Activated T-cell treated with anti-CD3 and anti-CD28 coated beads, Interleukin-2, amount 50 U/mL, for 72 hours (primary cell): ENCODE data around the gene ETV1. TPM values are rescaled to one million over a fixed set of nuclear protein-coding genes. Genes with fewer than 3 reads are reported as not detected.

Experiments
- ATAC-seq, 2 donors: fragments of 150-1000 bp; cut with Tn5 transposase; replicated peaks in 1 of 2; 2 replicates each; pipeline ENCODE4 v1.10.0; 2021; ENCODE audit warnings: moderate library complexity in 2 of 2, mild to moderate bottlenecking in 1 of 2
- DNase-seq, 2 donors: peaks; one replicate each; pipeline ENCODE4 v3.0.0; 2021 to 2022; ENCODE audit warnings: mixed read lengths in 1 of 2
- H3K27ac Mint-ChIP-seq: one replicate; pipeline ENCODE4 v1.8.0; 2022; ENCODE audit warnings: mild to moderate bottlenecking, moderate library complexity, mixed read lengths
- H3K27me3 Mint-ChIP-seq: one replicate; pipeline ENCODE4 v1.8.0; 2022; ENCODE audit warnings: low read depth, mixed read lengths
- H3K36me3 Mint-ChIP-seq, 2 donors: one replicate each; pipeline ENCODE4 v1.8.0; 2022; ENCODE audit warnings: mixed read lengths in 2 of 2, mild to moderate bottlenecking in 1 of 2; ENCODE audit not compliant: insufficient read depth in 2 of 2
- H3K4me1 Mint-ChIP-seq: one replicate; pipeline ENCODE4 v1.8.0; 2022; ENCODE audit warnings: low read depth, mixed read lengths
- H3K4me3 Mint-ChIP-seq, 2 donors: one replicate each; pipeline ENCODE4 v1.8.0; 2022; ENCODE audit warnings: mild to moderate bottlenecking in 2 of 2, mixed read lengths in 2 of 2, moderate library complexity in 2 of 2
- H3K9me3 Mint-ChIP-seq, 2 donors: one replicate each; pipeline ENCODE4 v1.8.0; 2022; ENCODE audit warnings: mixed read lengths in 2 of 2
- total RNA-seq, 2 donors: library from RNA; stranded (reverse); gene quantifications; one replicate each; pipeline ENCODE4 v1.2.3, GENCODE V29; 2022

The ETV1 gene
- total RNA-seq, 2 donors from 2014 or later: 1.1 TPM; not detected in 1

GRCh38 chr7:13879994-13880686 lies 109.3 kb downstream of the ETV1 start:
- Mint-ChIP-seq H3K4me1 (no peaks in the 10 kb centered on the region), H3K9me3 (peaks cover 7 to 10% of the 10 kb centered on the region in 2 donors), H3K4me3 (no peak overlapping the region), H3K27ac (no peak overlapping the region), H3K36me3 (peaks cover 0 to 2% of the 10 kb centered on the region in 2 donors), H3K27me3 (no peaks in the 10 kb centered on the region)
- DNase-seq (no peak), ATAC-seq (no peak)

GRCh38 chr7:13879143-13879542 lies 110.3 kb downstream of the ETV1 start:
- no peak overlapping the region for H3K4me3 Mint-ChIP-seq
- H3K27me3 Mint-ChIP-seq: no peaks in the 10 kb centered on the region
- ATAC-seq (no peak), DNase-seq (no peak)
- peaks cover 7 to 13% of the 10 kb centered on the region in 2 donors for H3K9me3 Mint-ChIP-seq
- peaks cover 0 to 2% of the 10 kb centered on the region in 2 donors for H3K36me3 Mint-ChIP-seq
- H3K27ac Mint-ChIP-seq: no peak overlapping the region
- no peaks in the 10 kb centered on the region for H3K4me1 Mint-ChIP-seq

GRCh38 chr7:13878154-13878553 lies 111.3 kb downstream of the ETV1 start:
- H3K27me3 Mint-ChIP-seq: no peaks in the 10 kb centered on the region
- ATAC-seq (no peak), DNase-seq (no peak)
- H3K4me3 Mint-ChIP-seq: no peak overlapping the region
- no peaks in the 10 kb centered on the region for H3K4me1 Mint-ChIP-seq
- peaks cover 7 to 13% of the 10 kb centered on the region in 2 donors for H3K9me3 Mint-ChIP-seq
- H3K36me3 Mint-ChIP-seq: peaks cover 0 to 2% of the 10 kb centered on the region in 2 donors
- H3K27ac Mint-ChIP-seq: peak overlapping the region; percentile 20

GRCh38 chr7:13875496-13876074 lies 113.9 kb downstream of the ETV1 start:
- peaks cover 0 to 2% of the 10 kb centered on the region in 2 donors for H3K36me3 Mint-ChIP-seq
- DNase-seq (no peak), ATAC-seq (no peak)
- no peaks in the 10 kb centered on the region for H3K4me1 Mint-ChIP-seq
- H3K9me3 Mint-ChIP-seq: peaks cover 7 to 16% of the 10 kb centered on the region in 2 donors
- H3K27ac Mint-ChIP-seq: no peak overlapping the region
- no peak overlapping the region for H3K4me3 Mint-ChIP-seq
- H3K27me3 Mint-ChIP-seq: no peaks in the 10 kb centered on the region

GRCh38 chr7:13874783-13875182 lies 114.7 kb downstream of the ETV1 start:
- H3K9me3 Mint-ChIP-seq: peaks cover 7 to 15% of the 10 kb centered on the region in 2 donors
- H3K27me3 Mint-ChIP-seq: no peaks in the 10 kb centered on the region
- no peak overlapping the region for H3K27ac Mint-ChIP-seq
- DNase-seq (no peak), ATAC-seq (no peak)
- H3K4me1 Mint-ChIP-seq: no peaks in the 10 kb centered on the region
- peak overlapping the region in 1 of 2 donors; percentile 36 for H3K4me3 Mint-ChIP-seq
- peaks cover 0 to 2% of the 10 kb centered on the region in 2 donors for H3K36me3 Mint-ChIP-seq

GRCh38 chr7:13872709-13873108 lies 116.8 kb downstream of the ETV1 start:
- ATAC-seq (no peak), DNase-seq (no peak)
- no peak overlapping the region for H3K27ac Mint-ChIP-seq
- H3K4me3 Mint-ChIP-seq: no peak overlapping the region
- H3K36me3 Mint-ChIP-seq: no peaks in the 10 kb centered on the region
- H3K27me3 Mint-ChIP-seq: no peaks in the 10 kb centered on the region
- no peaks in the 10 kb centered on the region for H3K4me1 Mint-ChIP-seq
- H3K9me3 Mint-ChIP-seq: peaks cover 5 to 12% of the 10 kb centered on the region in 2 donors

- Mint-ChIP-seq H3K4me3 (no peak overlapping the region), H3K27ac (no peak overlapping the region), H3K36me3 (no peaks in the 10 kb centered on the region), H3K4me1 (no peaks in the 10 kb centered on the region), H3K9me3 (peaks cover 3 to 12% of the 10 kb centered on the region in 2 donors), H3K27me3 (no peaks in the 10 kb centered on the region)
- DNase-seq (no peak), ATAC-seq (no peak)
These were observed 118.5 kb downstream of the ETV1 start for GRCh38 chr7:13871008-13871407.

- Mint-ChIP-seq H3K27ac (no peak overlapping the region), H3K4me1 (no peaks in the 10 kb centered on the region), H3K4me3 (no peak overlapping the region), H3K36me3 (peaks cover 0 to 2% of the 10 kb centered on the region in 2 donors), H3K27me3 (no peaks in the 10 kb centered on the region), H3K9me3 (peaks cover 0 to 1% of the 10 kb centered on the region in 2 donors)
- DNase-seq (no peak), ATAC-seq (no peak)
These were observed 128.7 kb downstream of the ETV1 start for GRCh38 chr7:13860734-13861133.

GRCh38 chr7:13856012-13856411 lies 133.5 kb downstream of the ETV1 start:
- ATAC-seq (no peak), DNase-seq (no peak)
- Mint-ChIP-seq H3K4me1 (no peaks in the 10 kb centered on the region), H3K9me3 (peaks cover 0 to 2% of the 10 kb centered on the region in 2 donors), H3K4me3 (no peak overlapping the region), H3K36me3 (peaks cover 0 to 2% of the 10 kb centered on the region in 2 donors), H3K27ac (no peak overlapping the region), H3K27me3 (no peaks in the 10 kb centered on the region)

GRCh38 chr7:13852281-13852968 lies 137.0 kb downstream of the ETV1 start:
- peaks cover 0 to 2% of the 10 kb centered on the region in 2 donors for H3K9me3 Mint-ChIP-seq
- ATAC-seq: peak in 1 of 2 donors; percentile 41
- H3K4me3 Mint-ChIP-seq: no peak overlapping the region
- DNase-seq: no peak
- no peaks in the 10 kb centered on the region for H3K27me3 Mint-ChIP-seq
- H3K27ac Mint-ChIP-seq: no peak overlapping the region
- H3K4me1 Mint-ChIP-seq: peaks cover 15% of the 10 kb centered on the region
- H3K36me3 Mint-ChIP-seq: peaks cover 0 to under 1% of the 10 kb centered on the region in 2 donors

GRCh38 chr7:13851736-13852135 lies 137.7 kb downstream of the ETV1 start:
- ATAC-seq: no peak
- no peak overlapping the region for H3K27ac Mint-ChIP-seq

GRCh38 chr7:13850185-13850752 lies 139.2 kb downstream of the ETV1 start:
- DNase-seq (peak; percentile 14 to 47), ATAC-seq (peak; percentile 89 to 98)
- H3K4me3 Mint-ChIP-seq: peak overlapping the region in 1 of 2 donors; percentile 13
- peaks cover 0 to 3% of the 10 kb centered on the region in 2 donors for H3K9me3 Mint-ChIP-seq
- H3K4me1 Mint-ChIP-seq: peaks cover 15% of the 10 kb centered on the region
- peak overlapping the region; percentile 65 for H3K27ac Mint-ChIP-seq
- no peaks in the 10 kb centered on the region for H3K36me3 Mint-ChIP-seq
- no peaks in the 10 kb centered on the region for H3K27me3 Mint-ChIP-seq

More at GRCh38 chr7:13851736-13852135, 137.7 kb downstream of the ETV1 start:
- Mint-ChIP-seq H3K4me1 (peaks cover 15% of the 10 kb centered on the region), H3K27me3 (no peaks in the 10 kb centered on the region), H3K4me3 (no peak overlapping the region), H3K36me3 (no peaks in the 10 kb centered on the region), H3K9me3 (peaks cover 0 to 3% of the 10 kb centered on the region in 2 donors)
- no peak for DNase-seq
